ENCODE data around the gene VAPA. TPM values are rescaled to one million over a fixed set of nuclear protein-coding genes. Genes with fewer than 3 reads are reported as not detected.

VAPA gene
- total and polyA plus RNA-seq, 9 of the 15 experiments (the other 6 are each of a cell fraction or from before 2014, with no cell fraction given), result 219 to 902 (median 526) TPM

DNA sequence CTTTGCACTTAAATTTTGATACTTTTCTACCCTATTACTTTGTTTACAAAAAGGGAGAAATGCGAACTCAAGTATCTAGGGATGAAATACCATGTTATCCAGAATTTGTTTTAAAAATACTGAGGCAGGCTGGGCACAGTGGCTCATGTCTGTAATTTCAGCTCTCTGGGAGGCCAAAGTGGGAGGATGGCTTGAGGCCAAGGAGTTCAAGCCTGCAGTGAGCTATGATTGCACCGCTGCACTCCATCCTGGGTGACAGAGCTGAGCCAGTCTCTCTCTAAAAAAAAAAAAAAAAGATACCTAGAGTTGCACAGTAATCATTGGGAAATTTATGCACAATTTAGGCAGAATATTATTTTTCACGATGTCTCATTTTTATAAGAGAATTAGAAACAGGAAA lies 12.4 kb upstream of the VAPA start:
- Histone ChIP-seq H3K36me3 (ENCODE audit: control insufficient read depth, insufficient read depth, low read length) (no peaks in the 10 kb centered on the region), H3K9me1 (ENCODE audit: control insufficient read depth, insufficient read depth, low read length) (no peaks in the 10 kb centered on the region), H3K9me3 (replicated peaks; ENCODE audit: control insufficient read depth, insufficient read depth, low read depth, low read length) (no peaks in the 10 kb centered on the region), H3K79me2 (ENCODE audit: control insufficient read depth, insufficient read depth, low read length) (no peaks in the 10 kb centered on the region; the same call in 2 of the 3 replicates), H4K20me1 (replicated peaks; ENCODE audit: control insufficient read depth, insufficient read depth, low read length) (no peaks in the 10 kb centered on the region), H3K27me3 (ENCODE audit: control insufficient read depth in 2 of 2, insufficient read depth in 2 of 2, low read length in 2 of 2) (no peaks in the 10 kb centered on the region), H3K4me2 (ENCODE audit: insufficient read depth, low read length) (no peak overlapping the region), H3K27ac (ENCODE audit: extremely low read depth, low read depth, low read length) (peak overlapping the region; percentile 7; the same call in 1 of the 3 replicates), H3K4me3 (no peak overlapping the region), H3K4me1 (replicated peaks in 1 of 2; ENCODE audit: control insufficient read depth in 2 of 2, insufficient read depth in 2 of 2, low read length in 2 of 2) (peaks cover 18 to 65% of the 10 kb centered on the region in 2 experiments), H2AFZ (ENCODE audit: low read depth, low read length) (peak overlapping the region; percentile 41; the same call in 1 of the 2 replicates), H3K9ac (ENCODE audit: insufficient read depth in 1 of 2, low read depth in 2 of 2, low read length in 2 of 2) (no peak overlapping the region)
- DNase-seq (ENCODE audit: extremely low read depth in 1 of 4, low spot score in 3 of 4) (peak in 1 of 4 experiments; percentile 58), ATAC-seq (no peak), FAIRE-seq (no peak)
- in situ Hi-C loops (cut with MboI), result no loop called here
- no TSS peak for BruUV-seq (replicated peaks)
- ChIA-PET CTCF (ENCODE audit: low intra/inter-chr PET ratio) (no interaction called here), POLR2A (interaction anchor here (0.6 to 3.5 kb wide), 3 partner anchors 12 to 24 kb away, joined by 3 to 26 read pairs (median 6); partner anchors contain the start of genes TXNDC2 and VAPA)
- intact Hi-C loops (cut with micrococcal nuclease), result no loop called here
- 67% methylated on average over 3 of the region's 3 CpGs for WGBS (ENCODE audit: insufficient coverage, low coverage, missing lambda C conversion rate)
- peak; percentile 62 for TF ChIP-seq ZNF384 (IDR thresholded peaks at IDR 0.05; ENCODE audit: low read depth, low read length)
- TF ChIP-seq, protein P1, sequence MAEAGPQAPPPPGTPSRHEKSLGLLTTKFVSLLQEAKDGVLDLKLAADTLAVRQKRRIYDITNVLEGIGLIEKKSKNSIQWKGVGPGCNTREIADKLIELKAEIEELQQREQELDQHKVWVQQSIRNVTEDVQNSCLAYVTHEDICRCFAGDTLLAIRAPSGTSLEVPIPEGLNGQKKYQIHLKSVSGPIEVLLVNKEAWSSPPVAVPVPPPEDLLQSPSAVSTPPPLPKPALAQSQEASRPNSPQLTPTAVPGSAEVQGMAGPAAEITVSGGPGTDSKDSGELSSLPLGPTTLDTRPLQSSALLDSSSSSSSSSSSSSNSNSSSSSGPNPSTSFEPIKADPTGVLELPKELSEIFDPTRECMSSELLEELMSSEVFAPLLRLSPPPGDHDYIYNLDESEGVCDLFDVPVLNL (CRISPR knock-in tag; IDR thresholded peaks at IDR 0.05; ENCODE audit: low read depth), result no peak
- no peak for TF ChIP-seq XRCC4 (IDR thresholded peaks at IDR 0.05; ENCODE audit: extremely low read depth, insufficient read depth, insufficient read length)
- no peak for TF ChIP-seq PPARD (CRISPR knock-in tag; IDR thresholded peaks at IDR 0.05)
- TF ChIP-seq NFIC (IDR thresholded peaks at IDR 0.05), result peak; percentile 46
- no peak for TF ChIP-seq HMG20A (CRISPR knock-in tag; conservative IDR thresholded peaks at IDR 0.05)
